HepG2 (cell line): ENCODE results near the gene SLC25A17. TPM values are rescaled to one million over a fixed set of nuclear protein-coding genes. Genes with fewer than 3 reads are reported as not detected.

Experiments
- ATAC-seq: fragments of 200-7000 bp; cut with Tn5 transposase; 3 replicates; pipeline ENCODE4 v1.9.1; 2020; ENCODE audit warnings: mild to moderate bottlenecking, moderate library complexity
- BruUV-seq: library from RNA; stranded (reverse); fragments of 400-500 nt; replicated peaks from 2 replicates; lab custom pipeline; 2021; lab: Mats Ljungman, UMichigan
- CTCF ChIA-PET: fragments of 300-600 bp; formaldehyde crosslinking; extraction: SDS; loops from one replicate; lab custom pipeline; 2021; ENCODE audit warnings: low total read pairs, inconsistent platforms, low intra/inter-chr PET ratio; lab: Yijun Ruan, JAX
- POLR2A ChIA-PET: fragments of 350-600 bp; sonication (Branson Sonifier 250); formaldehyde crosslinking; loops from one replicate; lab custom pipeline; 2020; ENCODE audit warnings: antibody characterized with exemption, inconsistent platforms; lab: Yijun Ruan, JAX
- DNase-seq: peaks from one replicate; pipeline ENCODE4 v3.0.0-alpha.2; 2015; ENCODE audit warnings: low spot score
- FAIRE-seq: peaks from 3 replicates; lab custom pipeline; 2011; peaks lifted over from hg19 to GRCh38; lab: Jason Lieb, UNC
- H2AFZ ChIP-seq: one replicate; pipeline ENCODE4 v1.6.1; 2011; ENCODE audit warnings: low read length, inconsistent platforms
- H3K27ac ChIP-seq: fragments of 300-600 bp; 3 replicates; pipeline ENCODE4 v1.8.0; 2011; ENCODE audit warnings: mixed run types, mild to moderate bottlenecking, mixed read lengths, low read length, inconsistent platforms; ENCODE audit not compliant: insufficient read depth; ENCODE audit errors: extremely low read length
- H3K27me3 ChIP-seq, 2 experiments: fragments of 200-600 bp in 1 of 2; 2 replicates in 1 of 2; 3 replicates in 1 of 2; pipeline versions ENCODE4 v1.6.0 to v1.8.0; 2011; ENCODE audit warnings: low read length in 2 of 2, mild to moderate bottlenecking in 2 of 2, moderate library complexity in 2 of 2, inconsistent platforms in 1 of 2; ENCODE audit not compliant: insufficient read depth in 2 of 2, control insufficient read depth in 1 of 2
- H3K36me3 ChIP-seq, 2 experiments: fragments of 200-600 bp in 1 of 2; replicated peaks in 1 of 2; 2 replicates in 1 of 2; 3 replicates in 1 of 2; pipeline versions ENCODE4 v1.5.1 to v1.8.0; 2011; ENCODE audit warnings: low read length in 2 of 2, inconsistent platforms in 1 of 2; ENCODE audit not compliant: insufficient read depth in 2 of 2, control insufficient read depth in 1 of 2
- H3K4me1 ChIP-seq: 2 replicates; pipeline ENCODE4 v1.5.1; 2012; ENCODE audit warnings: low read length, inconsistent platforms; ENCODE audit not compliant: insufficient read depth
- H3K4me2 ChIP-seq: 2 replicates; pipeline ENCODE4 v1.6.0; 2011; ENCODE audit warnings: low read depth, low read length, inconsistent platforms
- H3K4me3 ChIP-seq, 3 experiments: fragments of 200-600 bp in 1 of 3; sonication (generic), shearing (Covaris generic) in 1 of 3; replicated peaks in 1 of 3; 2 replicates each; pipeline ENCODE4 v1.5.1; 2011 to 2016; ENCODE audit warnings: low read length in 3 of 3, inconsistent platforms in 2 of 3, low read depth in 2 of 3, mild to moderate bottlenecking in 2 of 3, control low read depth in 1 of 3, mixed read lengths in 1 of 3; ENCODE audit not compliant: insufficient read depth in 1 of 3
- H3K79me2 ChIP-seq: one replicate; pipeline ENCODE4 v1.6.1; 2011; ENCODE audit warnings: low read length, inconsistent platforms; ENCODE audit not compliant: insufficient read depth
- H3K9ac ChIP-seq: 2 replicates; pipeline ENCODE4 v1.6.0; 2011; ENCODE audit warnings: mild to moderate bottlenecking, low read depth, low read length, inconsistent platforms; ENCODE audit not compliant: insufficient read depth
- H3K9me3 ChIP-seq: 2 replicates; pipeline ENCODE4 v1.5.1; 2012; ENCODE audit warnings: mild to moderate bottlenecking, low read length
- H4K20me1 ChIP-seq: 2 replicates; pipeline ENCODE4 v1.6.0; 2011; ENCODE audit warnings: inconsistent platforms, mild to moderate bottlenecking, low read length, moderate library complexity; ENCODE audit not compliant: insufficient read depth
- DPF2 ChIP-seq: sonication (generic); formaldehyde crosslinking; IDR thresholded peaks from 2 replicates; pipeline ENCODE4 v1.4.0; 2020; ENCODE audit warnings: mild to moderate bottlenecking, low read depth, missing genetic modification reagents, borderline replicate concordance
- HOXA3 ChIP-seq: sonication (generic); formaldehyde crosslinking; IDR thresholded peaks from 2 replicates; pipeline ENCODE4 v1.5.0; 2020; ENCODE audit warnings: missing genetic modification reagents
- KDM1A ChIP-seq: IDR thresholded peaks from 2 replicates; pipeline ENCODE4 v1.6.1; 2016; ENCODE audit warnings: missing compliant biosample characterization
- NFYC ChIP-seq: IDR thresholded peaks from 2 replicates; pipeline ENCODE4 v1.6.1; 2016; ENCODE audit warnings: missing genetic modification reagents, missing compliant biosample characterization
- ZBTB42 ChIP-seq: sonication (generic); formaldehyde crosslinking; IDR thresholded peaks from 2 replicates; pipeline ENCODE4 v1.5.0; 2020; ENCODE audit warnings: mild to moderate bottlenecking, missing genetic modification reagents
- ZNF124 ChIP-seq: sonication (generic); formaldehyde crosslinking; IDR thresholded peaks from 2 replicates; pipeline ENCODE4 v1.4.0; 2020; ENCODE audit warnings: missing genetic modification reagents
- ZNF644 ChIP-seq: IDR thresholded peaks from 2 replicates; pipeline ENCODE4 v1.6.1; 2016; ENCODE audit warnings: low read depth
- WGBS: methylation state at CpG from one replicate; pipeline ENCODE4 v1.1.6; 2017; ENCODE audit warnings: low lambda C conversion rate; 5-methylcytosine and 5-hydroxymethylcytosine counted together
- in situ Hi-C: cut with HindIII; loops from 2 replicates; pipeline ENCODE4 v1.10.0; 2017; ENCODE audit warnings: low pct_unique_long_range_greater_than_20kb; ENCODE audit not compliant: extremely low pct_ligation_motif_present
- intact Hi-C: fragments of 100-400 bp; cut with micrococcal nuclease; formaldehyde crosslinking; loops from one replicate; pipeline ENCODE4 v1.10.0; 2022; ENCODE audit not compliant: unreplicated experiment
- polyA plus RNA-seq, 8 experiments: library from polyadenylated mRNA; depleted of rRNA in 3 of 8; stranded (reverse) in 7 of 8; unstranded in 1 of 8; fragments of >200 nt; fragmentation: Illumina TruSeq in 4 of 8; extraction: Trizol in 4 of 8; gene quantifications; 2 replicates each; pipeline versions ENCODE4 v1.2.1 to v1.2.3, GENCODE V29; 2011 to 2016; ENCODE audit warnings: low read depth in 4 of 8, missing spikeins in 1 of 8, mixed read lengths in 1 of 8; ENCODE audit not compliant: insufficient read depth in 1 of 8
- total RNA-seq, 5 experiments: library from RNA; depleted of rRNA; stranded (reverse); fragments of >200 nt; fragmentation: Illumina TruSeq; extraction: Trizol; gene quantifications; 2 replicates each; pipeline ENCODE4 v1.2.3, GENCODE V29; 2016; ENCODE audit warnings: low read depth in 1 of 5
- TF ChIP-seq, protein P1 (sequence below): sonication (generic); formaldehyde crosslinking; IDR thresholded peaks from 2 replicates; pipeline ENCODE4 v1.5.0; 2020; ENCODE audit warnings: mild to moderate bottlenecking, missing genetic modification reagents, borderline replicate concordance
- TF ChIP-seq, protein P2 (sequence below): sonication (generic); formaldehyde crosslinking; IDR thresholded peaks from 2 replicates; pipeline ENCODE4 v1.4.0; 2020; ENCODE audit warnings: missing genetic modification reagents, borderline replicate concordance

The SLC25A17 gene
- total and polyA plus RNA-seq, 2 of the 13 experiments (the other 11 are each of a cell fraction or from before 2014, with no cell fraction given) = 15.7 to 27.9 TPM

DNA sequence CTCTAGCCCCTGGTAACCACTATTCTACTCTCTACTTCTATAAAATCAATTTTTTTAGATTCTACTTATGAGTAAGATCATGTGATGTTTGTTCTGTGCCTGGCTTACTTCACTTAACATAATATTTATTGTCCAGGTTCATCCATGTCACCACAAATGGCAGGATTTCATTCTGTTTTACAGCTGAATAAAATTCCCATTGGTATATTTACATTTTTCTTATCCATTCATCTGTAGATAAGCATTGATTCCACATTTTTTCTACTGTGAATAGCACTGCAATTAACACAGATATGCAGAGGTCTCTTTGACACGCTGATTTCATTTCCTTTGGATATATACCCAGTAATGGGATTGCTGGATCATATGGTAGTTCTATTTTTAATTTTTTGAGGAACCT lies 15.8 kb downstream of the SLC25A17 start (continued):
- TF ChIP-seq, protein P1, sequence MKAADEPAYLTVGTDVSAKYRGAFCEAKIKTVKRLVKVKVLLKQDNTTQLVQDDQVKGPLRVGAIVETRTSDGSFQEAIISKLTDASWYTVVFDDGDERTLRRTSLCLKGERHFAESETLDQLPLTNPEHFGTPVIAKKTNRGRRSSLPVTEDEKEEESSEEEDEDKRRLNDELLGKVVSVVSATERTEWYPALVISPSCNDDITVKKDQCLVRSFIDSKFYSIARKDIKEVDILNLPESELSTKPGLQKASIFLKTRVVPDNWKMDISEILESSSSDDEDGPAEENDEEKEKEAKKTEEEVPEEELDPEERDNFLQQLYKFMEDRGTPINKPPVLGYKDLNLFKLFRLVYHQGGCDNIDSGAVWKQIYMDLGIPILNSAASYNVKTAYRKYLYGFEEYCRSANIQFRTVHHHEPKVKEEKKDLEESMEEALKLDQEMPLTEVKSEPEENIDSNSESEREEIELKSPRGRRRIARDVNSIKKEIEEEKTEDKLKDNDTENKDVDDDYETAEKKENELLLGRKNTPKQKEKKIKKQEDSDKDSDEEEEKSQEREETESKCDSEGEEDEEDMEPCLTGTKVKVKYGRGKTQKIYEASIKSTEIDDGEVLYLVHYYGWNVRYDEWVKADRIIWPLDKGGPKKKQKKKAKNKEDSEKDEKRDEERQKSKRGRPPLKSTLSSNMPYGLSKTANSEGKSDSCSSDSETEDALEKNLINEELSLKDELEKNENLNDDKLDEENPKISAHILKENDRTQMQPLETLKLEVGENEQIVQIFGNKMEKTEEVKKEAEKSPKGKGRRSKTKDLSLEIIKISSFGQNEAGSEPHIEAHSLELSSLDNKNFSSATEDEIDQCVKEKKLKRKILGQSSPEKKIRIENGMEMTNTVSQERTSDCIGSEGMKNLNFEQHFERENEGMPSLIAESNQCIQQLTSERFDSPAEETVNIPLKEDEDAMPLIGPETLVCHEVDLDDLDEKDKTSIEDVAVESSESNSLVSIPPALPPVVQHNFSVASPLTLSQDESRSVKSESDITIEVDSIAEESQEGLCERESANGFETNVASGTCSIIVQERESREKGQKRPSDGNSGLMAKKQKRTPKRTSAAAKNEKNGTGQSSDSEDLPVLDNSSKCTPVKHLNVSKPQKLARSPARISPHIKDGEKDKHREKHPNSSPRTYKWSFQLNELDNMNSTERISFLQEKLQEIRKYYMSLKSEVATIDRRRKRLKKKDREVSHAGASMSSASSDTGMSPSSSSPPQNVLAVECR = no peak
- TF ChIP-seq HOXA3 (CRISPR knock-in tag) (no peak), ZBTB42 (CRISPR knock-in tag) (no peak)
- TF ChIP-seq, protein P2, sequence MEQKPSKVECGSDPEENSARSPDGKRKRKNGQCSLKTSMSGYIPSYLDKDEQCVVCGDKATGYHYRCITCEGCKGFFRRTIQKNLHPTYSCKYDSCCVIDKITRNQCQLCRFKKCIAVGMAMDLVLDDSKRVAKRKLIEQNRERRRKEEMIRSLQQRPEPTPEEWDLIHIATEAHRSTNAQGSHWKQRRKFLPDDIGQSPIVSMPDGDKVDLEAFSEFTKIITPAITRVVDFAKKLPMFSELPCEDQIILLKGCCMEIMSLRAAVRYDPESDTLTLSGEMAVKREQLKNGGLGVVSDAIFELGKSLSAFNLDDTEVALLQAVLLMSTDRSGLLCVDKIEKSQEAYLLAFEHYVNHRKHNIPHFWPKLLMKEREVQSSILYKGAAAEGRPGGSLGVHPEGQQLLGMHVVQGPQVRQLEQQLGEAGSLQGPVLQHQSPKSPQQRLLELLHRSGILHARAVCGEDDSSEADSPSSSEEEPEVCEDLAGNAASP (CRISPR knock-in tag) = no peak
- TF ChIP-seq, all 625 proteins: peak for 0

DNA sequence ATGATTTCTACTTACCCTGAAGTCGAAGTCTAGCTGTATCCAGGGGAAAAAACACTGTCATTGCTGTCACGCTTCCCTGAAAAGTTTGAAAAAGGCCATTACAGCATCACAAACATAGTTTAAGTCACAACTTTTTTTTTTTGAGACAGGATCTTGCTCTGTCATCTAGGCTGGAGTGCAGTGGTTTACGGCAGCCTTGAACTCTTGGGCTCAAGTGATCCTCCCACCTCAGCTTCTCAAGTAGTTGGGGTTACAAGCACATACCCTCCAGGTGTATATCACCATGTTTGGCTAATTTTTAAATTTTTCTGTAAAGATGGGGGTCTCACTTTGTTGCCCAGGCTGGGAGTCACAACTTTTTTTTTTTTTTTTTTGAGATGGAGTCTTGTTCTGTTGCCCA lies 20.1 kb downstream of the SLC25A17 start:
- TF ChIP-seq ZNF124 (no peak), DPF2 (no peak), NFYC (CRISPR knock-in tag) (no peak), ZNF644 (CRISPR knock-in tag) (no peak), KDM1A (no peak)
- ChIA-PET POLR2A (no interaction called here), CTCF (no interaction called here)
- no peaks in the 10 kb centered on the region for H4K20me1 ChIP-seq
- DNase-seq (no peak), ATAC-seq (no peak), FAIRE-seq (no peak)
- peaks cover 2% of the 10 kb centered on the region for H3K79me2 ChIP-seq
- peaks cover 23% of the 10 kb centered on the region for H3K4me1 ChIP-seq
- H3K27me3 ChIP-seq = no peaks in the 10 kb centered on the region
- 0 out of 5 replicates have a peak, but pooled peaks cover 0 to 8% of the 10 kb centered on the region in 2 experiments for H3K36me3 ChIP-seq
- 96% methylated on average over 3 of the region's 3 CpGs for WGBS
- intact Hi-C loops (no loop called here), in situ Hi-C loops (no loop called here)
- H3K4me2 ChIP-seq = no peak overlapping the region
- H3K9me3 ChIP-seq = no peaks in the 10 kb centered on the region
- no peak overlapping the region for H3K27ac ChIP-seq
- H3K9ac ChIP-seq = no peak overlapping the region
- H3K4me3 ChIP-seq = no peak overlapping the region
- no peak overlapping the region for H2AFZ ChIP-seq
- no TSS peak for BruUV-seq
